ENCODE measurements around the gene SARDH.

- TF ChIP-seq CTCF (IDR thresholded peaks at IDR 0.05) (no peak), POLR2A (IDR thresholded peaks at IDR 0.05) (no peak)
Observed at GRCh38 chr9:133769511-133770075, 31.4 kb upstream of the SARDH start.
